ENCODE data around the gene CFAP74. TPM values are rescaled to one million over a fixed set of nuclear protein-coding genes. Genes with fewer than 3 reads are reported as not detected.

The CFAP74 gene
- polyA plus RNA-seq, 1 donor from 2014 or later: 0.22 TPM

DNA sequence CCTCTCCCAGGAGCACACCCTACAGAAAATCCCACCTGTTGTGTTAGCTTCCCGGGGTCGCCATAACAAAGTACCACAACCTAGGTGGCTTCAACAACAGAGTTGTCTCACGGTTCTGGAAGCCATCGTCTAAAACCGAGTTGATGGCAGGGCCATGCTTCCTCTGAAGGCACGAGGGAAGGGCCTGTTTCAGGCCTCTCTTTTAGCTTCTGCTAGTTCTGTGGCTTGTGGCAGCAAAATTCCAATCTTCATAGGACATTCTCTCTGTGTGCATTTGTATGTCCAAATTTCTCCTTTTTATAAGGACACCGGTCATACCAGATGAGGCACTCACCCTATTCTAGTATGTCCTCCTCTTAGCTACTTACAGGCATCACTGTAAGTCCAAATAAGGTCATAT is 3.2 kb downstream of the CFAP74 start:
- no peak overlapping the region for H2AFZ ChIP-seq (ENCODE audit: low read depth, low read length)
- no peak overlapping the region for H3K27ac ChIP-seq (ENCODE audit: low read length)
- TF ChIP-seq, protein P1, sequence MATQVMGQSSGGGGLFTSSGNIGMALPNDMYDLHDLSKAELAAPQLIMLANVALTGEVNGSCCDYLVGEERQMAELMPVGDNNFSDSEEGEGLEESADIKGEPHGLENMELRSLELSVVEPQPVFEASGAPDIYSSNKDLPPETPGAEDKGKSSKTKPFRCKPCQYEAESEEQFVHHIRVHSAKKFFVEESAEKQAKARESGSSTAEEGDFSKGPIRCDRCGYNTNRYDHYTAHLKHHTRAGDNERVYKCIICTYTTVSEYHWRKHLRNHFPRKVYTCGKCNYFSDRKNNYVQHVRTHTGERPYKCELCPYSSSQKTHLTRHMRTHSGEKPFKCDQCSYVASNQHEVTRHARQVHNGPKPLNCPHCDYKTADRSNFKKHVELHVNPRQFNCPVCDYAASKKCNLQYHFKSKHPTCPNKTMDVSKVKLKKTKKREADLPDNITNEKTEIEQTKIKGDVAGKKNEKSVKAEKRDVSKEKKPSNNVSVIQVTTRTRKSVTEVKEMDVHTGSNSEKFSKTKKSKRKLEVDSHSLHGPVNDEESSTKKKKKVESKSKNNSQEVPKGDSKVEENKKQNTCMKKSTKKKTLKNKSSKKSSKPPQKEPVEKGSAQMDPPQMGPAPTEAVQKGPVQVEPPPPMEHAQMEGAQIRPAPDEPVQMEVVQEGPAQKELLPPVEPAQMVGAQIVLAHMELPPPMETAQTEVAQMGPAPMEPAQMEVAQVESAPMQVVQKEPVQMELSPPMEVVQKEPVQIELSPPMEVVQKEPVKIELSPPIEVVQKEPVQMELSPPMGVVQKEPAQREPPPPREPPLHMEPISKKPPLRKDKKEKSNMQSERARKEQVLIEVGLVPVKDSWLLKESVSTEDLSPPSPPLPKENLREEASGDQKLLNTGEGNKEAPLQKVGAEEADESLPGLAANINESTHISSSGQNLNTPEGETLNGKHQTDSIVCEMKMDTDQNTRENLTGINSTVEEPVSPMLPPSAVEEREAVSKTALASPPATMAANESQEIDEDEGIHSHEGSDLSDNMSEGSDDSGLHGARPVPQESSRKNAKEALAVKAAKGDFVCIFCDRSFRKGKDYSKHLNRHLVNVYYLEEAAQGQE (IDR thresholded peaks at IDR 0.05; ENCODE audit: borderline replicate concordance): no peak
- TF ChIP-seq EP300 (conservative IDR thresholded peaks at IDR 0.05; ENCODE audit: poor library complexity, severe bottlenecking) (no peak), EZH2 (IDR thresholded peaks at IDR 0.05; ENCODE audit: borderline replicate concordance, insufficient read depth, low read length, poor library complexity, severe bottlenecking) (no peak), RAD21 (conservative IDR thresholded peaks at IDR 0.05) (no peak), SMC3 (conservative IDR thresholded peaks at IDR 0.05; ENCODE audit: poor library complexity) (no peak), POLR2AphosphoS5 (IDR thresholded peaks at IDR 0.05) (no peak), MXI1 (conservative IDR thresholded peaks at IDR 0.05; ENCODE audit: poor library complexity, severe bottlenecking) (no peak), TAF1 (IDR thresholded peaks at IDR 0.05; ENCODE audit: low read depth) (no peak)
- TF ChIP-seq, protein P2, sequence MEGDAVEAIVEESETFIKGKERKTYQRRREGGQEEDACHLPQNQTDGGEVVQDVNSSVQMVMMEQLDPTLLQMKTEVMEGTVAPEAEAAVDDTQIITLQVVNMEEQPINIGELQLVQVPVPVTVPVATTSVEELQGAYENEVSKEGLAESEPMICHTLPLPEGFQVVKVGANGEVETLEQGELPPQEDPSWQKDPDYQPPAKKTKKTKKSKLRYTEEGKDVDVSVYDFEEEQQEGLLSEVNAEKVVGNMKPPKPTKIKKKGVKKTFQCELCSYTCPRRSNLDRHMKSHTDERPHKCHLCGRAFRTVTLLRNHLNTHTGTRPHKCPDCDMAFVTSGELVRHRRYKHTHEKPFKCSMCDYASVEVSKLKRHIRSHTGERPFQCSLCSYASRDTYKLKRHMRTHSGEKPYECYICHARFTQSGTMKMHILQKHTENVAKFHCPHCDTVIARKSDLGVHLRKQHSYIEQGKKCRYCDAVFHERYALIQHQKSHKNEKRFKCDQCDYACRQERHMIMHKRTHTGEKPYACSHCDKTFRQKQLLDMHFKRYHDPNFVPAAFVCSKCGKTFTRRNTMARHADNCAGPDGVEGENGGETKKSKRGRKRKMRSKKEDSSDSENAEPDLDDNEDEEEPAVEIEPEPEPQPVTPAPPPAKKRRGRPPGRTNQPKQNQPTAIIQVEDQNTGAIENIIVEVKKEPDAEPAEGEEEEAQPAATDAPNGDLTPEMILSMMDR (IDR thresholded peaks at IDR 0.05; ENCODE audit: poor library complexity, severe bottlenecking): no peak
- H3K4me3 ChIP-seq (ENCODE audit: low read length): no peak overlapping the region
- H3K79me2 ChIP-seq (replicated peaks; ENCODE audit: insufficient read depth, low read length): no peaks in the 10 kb centered on the region
- H3K9ac ChIP-seq (ENCODE audit: low read length): no peak overlapping the region
- no peak overlapping the region for H3K4me2 ChIP-seq (ENCODE audit: low read length)
- no peaks in the 10 kb centered on the region for H3K9me3 ChIP-seq (ENCODE audit: low read length)
- H4K20me1 ChIP-seq (ENCODE audit: insufficient read depth): no peaks in the 10 kb centered on the region
- no peaks in the 10 kb centered on the region for H3K27me3 ChIP-seq (ENCODE audit: insufficient read depth, low read depth, low read length)
- H3K9me2 ChIP-seq (ENCODE audit: insufficient read depth, low read length): no peaks in the 10 kb centered on the region
- no peaks in the 10 kb centered on the region for H3K36me3 ChIP-seq (ENCODE audit: insufficient read depth, low read length)
- H3F3A ChIP-seq (ENCODE audit: insufficient read depth, low read length, poor library complexity, severe bottlenecking): no peaks in the 10 kb centered on the region

DNA sequence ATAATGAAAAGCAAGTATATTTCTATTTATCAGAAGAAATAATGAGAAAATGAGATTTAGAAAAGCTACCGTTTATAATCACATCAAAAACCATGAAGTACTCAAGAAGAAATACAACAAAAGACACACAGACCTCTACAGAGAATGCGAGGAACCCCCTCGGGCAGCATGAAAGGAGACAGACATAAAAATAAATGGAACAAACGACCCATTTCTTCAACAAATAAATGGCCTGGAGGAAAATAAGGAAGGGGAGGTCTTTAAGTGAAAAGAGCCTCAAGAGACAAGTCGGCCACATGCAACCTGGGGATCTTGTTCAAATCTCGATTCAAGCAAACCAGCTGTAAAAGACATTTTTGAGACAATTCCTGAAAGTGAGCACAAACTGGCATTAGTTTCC is 6.0 kb downstream of the CFAP74 start:
- H3K9me2 ChIP-seq (ENCODE audit: insufficient read depth, low read length): no peaks in the 10 kb centered on the region
- H3K27ac ChIP-seq (ENCODE audit: low read length): no peak overlapping the region
- no peaks in the 10 kb centered on the region for H4K20me1 ChIP-seq (ENCODE audit: insufficient read depth)
- no peaks in the 10 kb centered on the region for H3K9me3 ChIP-seq (ENCODE audit: low read length)
- H3K27me3 ChIP-seq (ENCODE audit: insufficient read depth, low read depth, low read length): no peaks in the 10 kb centered on the region
- TF ChIP-seq EZH2 (IDR thresholded peaks at IDR 0.05; ENCODE audit: borderline replicate concordance, insufficient read depth, low read length, poor library complexity, severe bottlenecking): no peak
- TF ChIP-seq, protein P1 (IDR thresholded peaks at IDR 0.05; ENCODE audit: borderline replicate concordance): no peak
- no peak for TF ChIP-seq POLR2AphosphoS5 (IDR thresholded peaks at IDR 0.05)
- TF ChIP-seq, protein P2 (IDR thresholded peaks at IDR 0.05; ENCODE audit: poor library complexity, severe bottlenecking): no peak
- no peak for TF ChIP-seq EP300 (conservative IDR thresholded peaks at IDR 0.05; ENCODE audit: poor library complexity, severe bottlenecking)
- TF ChIP-seq RAD21 (conservative IDR thresholded peaks at IDR 0.05): no peak
- no peak for TF ChIP-seq SMC3 (conservative IDR thresholded peaks at IDR 0.05; ENCODE audit: poor library complexity)
- no peak for TF ChIP-seq TAF1 (IDR thresholded peaks at IDR 0.05; ENCODE audit: low read depth)
- TF ChIP-seq MXI1 (conservative IDR thresholded peaks at IDR 0.05; ENCODE audit: poor library complexity, severe bottlenecking): no peak
- H3K36me3 ChIP-seq (ENCODE audit: insufficient read depth, low read length): no peaks in the 10 kb centered on the region
- H3K4me3 ChIP-seq (ENCODE audit: low read length): no peak overlapping the region
- no peak overlapping the region for H3K9ac ChIP-seq (ENCODE audit: low read length)
- H2AFZ ChIP-seq (ENCODE audit: low read depth, low read length): no peak overlapping the region
- H3K79me2 ChIP-seq (replicated peaks; ENCODE audit: insufficient read depth, low read length): no peaks in the 10 kb centered on the region
- H3F3A ChIP-seq (ENCODE audit: insufficient read depth, low read length, poor library complexity, severe bottlenecking): no peaks in the 10 kb centered on the region
- H3K4me2 ChIP-seq (ENCODE audit: low read length): no peak overlapping the region

All from neural cell (in vitro differentiated cells).